ENCODE results near the gene FNDC11. TPM values are rescaled to one million over a fixed set of nuclear protein-coding genes. Genes with fewer than 3 reads are reported as not detected.

The FNDC11 gene
- total RNA-seq, 4 donors from 2014 or later: not detected

DNA sequence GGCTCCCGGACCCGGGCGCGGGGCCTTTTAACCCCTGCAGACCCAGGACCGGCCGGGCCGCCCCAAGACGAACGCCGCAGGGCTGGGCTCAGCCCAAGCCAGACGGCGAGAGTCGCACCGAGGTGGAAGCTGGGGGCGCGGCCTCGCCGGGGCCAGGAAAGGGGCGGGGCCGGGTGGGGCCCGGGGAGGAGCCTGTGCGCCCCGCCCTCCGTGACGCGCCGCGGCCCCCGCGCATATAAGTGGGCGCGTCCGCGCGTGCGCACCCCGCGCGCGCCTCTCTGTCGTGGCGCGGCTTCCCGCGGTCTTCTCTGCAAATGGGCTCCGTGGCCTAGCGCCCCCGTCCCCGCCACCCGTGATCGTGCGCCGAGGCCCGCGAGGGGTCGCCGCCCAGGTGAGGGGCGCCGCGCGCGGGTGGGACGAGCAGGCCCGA lies 33.4 kb upstream of the FNDC11 start, which contains the start of gene PPDPF:
Gene PPDPF (plus strand): TSS at position 262 of the 430 bp plus-strand sequence. CDS start 544 bp downstream, outside the sequence.
- in situ Hi-C loops (cut with MboI; ENCODE audit: low pct_ligation_motif_present in 1 of 4, low pct_unique_long_range_greater_than_20kb in 1 of 4, low sequenced_read_pairs in 3 of 4) (no loop called here), intact Hi-C loops (cut with DNase I; ENCODE audit: low total_unique reads) (no loop called here)
- H3K4me3 ChIP-seq: peak within 1 kb of the TSS; percentile 76 to 100 (median 86)
- no peaks in the 10 kb centered on the region for H3K27me3 ChIP-seq
- no peaks in the 10 kb centered on the region for H3K9me3 ChIP-seq
- H3K27ac ChIP-seq: peak within 1 kb of the TSS; percentile 95 to 99 (median 96)
- peak; percentile 89 for DNase-seq
- WGBS, 2 donors (ENCODE audit: low coverage in 1 of 2): 2% methylated on average over 9 of the region's 64 CpGs; no CpG with 5 or more reads in 1 of the 2 donors
- H3K4me1 ChIP-seq: peaks cover 9 to 31% (median 19%) of the 10 kb centered on the region in 4 donors
- peak; percentile 91 to 99 (median 99) for TF ChIP-seq POLR2AphosphoS5 (IDR thresholded peaks at IDR 0.05)
- TF ChIP-seq POLR2A (IDR thresholded peaks at IDR 0.05): peak; percentile 89
- TF ChIP-seq EP300 (IDR thresholded peaks at IDR 0.05; ENCODE audit: low read depth): no peak
- TF ChIP-seq, protein P1, sequence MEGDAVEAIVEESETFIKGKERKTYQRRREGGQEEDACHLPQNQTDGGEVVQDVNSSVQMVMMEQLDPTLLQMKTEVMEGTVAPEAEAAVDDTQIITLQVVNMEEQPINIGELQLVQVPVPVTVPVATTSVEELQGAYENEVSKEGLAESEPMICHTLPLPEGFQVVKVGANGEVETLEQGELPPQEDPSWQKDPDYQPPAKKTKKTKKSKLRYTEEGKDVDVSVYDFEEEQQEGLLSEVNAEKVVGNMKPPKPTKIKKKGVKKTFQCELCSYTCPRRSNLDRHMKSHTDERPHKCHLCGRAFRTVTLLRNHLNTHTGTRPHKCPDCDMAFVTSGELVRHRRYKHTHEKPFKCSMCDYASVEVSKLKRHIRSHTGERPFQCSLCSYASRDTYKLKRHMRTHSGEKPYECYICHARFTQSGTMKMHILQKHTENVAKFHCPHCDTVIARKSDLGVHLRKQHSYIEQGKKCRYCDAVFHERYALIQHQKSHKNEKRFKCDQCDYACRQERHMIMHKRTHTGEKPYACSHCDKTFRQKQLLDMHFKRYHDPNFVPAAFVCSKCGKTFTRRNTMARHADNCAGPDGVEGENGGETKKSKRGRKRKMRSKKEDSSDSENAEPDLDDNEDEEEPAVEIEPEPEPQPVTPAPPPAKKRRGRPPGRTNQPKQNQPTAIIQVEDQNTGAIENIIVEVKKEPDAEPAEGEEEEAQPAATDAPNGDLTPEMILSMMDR (IDR thresholded peaks at IDR 0.05): no peak
- H3K36me3 ChIP-seq: no peaks in the 10 kb centered on the region

DNA sequence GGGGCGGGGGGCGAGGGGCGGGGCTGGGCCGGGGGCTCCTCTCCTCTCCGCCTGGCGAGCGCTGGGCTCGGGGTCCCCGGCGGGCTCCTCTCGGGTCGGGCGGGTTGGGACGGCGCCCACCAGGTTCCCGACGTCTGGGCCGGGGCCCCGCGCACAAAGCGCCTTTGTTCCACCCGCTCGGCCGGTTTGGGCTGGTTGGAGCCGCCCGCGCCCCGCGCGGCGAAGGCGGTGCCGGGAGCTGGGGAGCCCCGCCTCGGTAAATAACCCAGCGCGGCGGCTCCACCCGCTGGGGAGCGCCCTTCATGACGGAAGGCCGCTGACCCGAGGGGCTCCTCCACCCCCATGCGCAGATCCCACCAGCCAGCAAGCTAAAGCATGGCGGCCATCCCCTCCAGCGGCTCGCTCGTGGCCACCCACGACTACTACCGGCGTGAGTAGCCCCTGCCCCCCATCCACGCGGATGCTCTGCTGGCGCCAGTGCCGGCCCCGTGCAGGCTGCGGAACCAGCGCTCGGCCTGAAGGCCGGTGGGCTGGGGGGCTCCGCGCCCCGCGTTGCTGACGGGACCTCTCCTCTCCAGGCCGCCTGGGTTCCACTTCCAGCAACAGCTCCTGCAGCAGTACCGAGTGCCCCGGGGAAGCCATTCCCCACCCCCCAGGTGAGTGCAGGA lies 32.9 kb upstream of the FNDC11 start:
- DNase-seq: peak; percentile 89
- TF ChIP-seq POLR2AphosphoS5 (IDR thresholded peaks at IDR 0.05): peak in 1 of 3 donors; percentile 12
- TF ChIP-seq POLR2A (IDR thresholded peaks at IDR 0.05): no peak
- TF ChIP-seq, protein P1 (IDR thresholded peaks at IDR 0.05): no peak
- peak; percentile 70 for TF ChIP-seq EP300 (IDR thresholded peaks at IDR 0.05; ENCODE audit: low read depth)
- H3K9me3 ChIP-seq: no peaks in the 10 kb centered on the region
- H3K27ac ChIP-seq: peak overlapping the region; percentile 95 to 99 (median 96)
- H3K36me3 ChIP-seq: no peaks in the 10 kb centered on the region
- intact Hi-C loops (cut with DNase I; ENCODE audit: low total_unique reads) (no loop called here), in situ Hi-C loops (cut with MboI; ENCODE audit: low pct_ligation_motif_present in 1 of 4, low pct_unique_long_range_greater_than_20kb in 1 of 4, low sequenced_read_pairs in 3 of 4) (no loop called here)
- peak overlapping the region; percentile 76 to 100 (median 84) for H3K4me3 ChIP-seq
- WGBS, 2 donors (ENCODE audit: low coverage in 1 of 2): 4% methylated on average over 24 of the region's 68 CpGs; no CpG with 5 or more reads in 1 of the 2 donors
- H3K27me3 ChIP-seq: no peaks in the 10 kb centered on the region
- H3K4me1 ChIP-seq: peaks cover 9 to 31% (median 21%) of the 10 kb centered on the region in 4 donors

DNA sequence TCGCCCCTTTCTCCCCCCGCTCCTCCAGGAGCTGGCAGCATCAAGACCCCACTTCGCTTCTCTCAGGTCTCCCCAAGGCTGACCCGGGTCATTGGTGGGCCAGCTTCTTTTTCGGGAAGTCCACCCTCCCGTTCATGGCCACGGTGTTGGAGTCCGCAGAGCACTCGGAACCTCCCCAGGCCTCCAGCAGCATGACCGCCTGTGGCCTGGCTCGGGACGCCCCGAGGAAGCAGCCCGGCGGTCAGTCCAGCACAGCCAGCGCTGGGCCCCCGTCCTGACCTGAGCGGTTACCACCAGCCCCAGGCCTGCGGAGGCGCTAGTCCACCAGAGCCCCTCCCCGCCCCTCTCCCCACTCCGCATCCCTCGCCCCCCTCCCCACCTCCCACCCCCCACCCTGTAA lies 32.4 kb upstream of the FNDC11 start:
- H3K36me3 ChIP-seq: no peaks in the 10 kb centered on the region
- H3K27ac ChIP-seq: peak overlapping the region; percentile 95 to 99 (median 96)
- in situ Hi-C loops (cut with MboI; ENCODE audit: low pct_ligation_motif_present in 1 of 4, low pct_unique_long_range_greater_than_20kb in 1 of 4, low sequenced_read_pairs in 3 of 4) (no loop called here), intact Hi-C loops (cut with DNase I; ENCODE audit: low total_unique reads) (no loop called here)
- TF ChIP-seq POLR2A (IDR thresholded peaks at IDR 0.05): no peak
- TF ChIP-seq EP300 (IDR thresholded peaks at IDR 0.05; ENCODE audit: low read depth): no peak
- no peak for TF ChIP-seq POLR2AphosphoS5 (IDR thresholded peaks at IDR 0.05)
- H3K27me3 ChIP-seq: no peaks in the 10 kb centered on the region
- H3K4me1 ChIP-seq: peaks cover 9 to 32% (median 23%) of the 10 kb centered on the region in 4 donors
- no peak for DNase-seq
- 41% methylated on average over 13 of the region's 23 CpGs; no CpG with 5 or more reads in 1 of the 2 donors for WGBS, 2 donors (ENCODE audit: low coverage in 1 of 2)
- H3K9me3 ChIP-seq: no peaks in the 10 kb centered on the region
- peak overlapping the region; percentile 76 to 100 (median 84) for H3K4me3 ChIP-seq

DNA sequence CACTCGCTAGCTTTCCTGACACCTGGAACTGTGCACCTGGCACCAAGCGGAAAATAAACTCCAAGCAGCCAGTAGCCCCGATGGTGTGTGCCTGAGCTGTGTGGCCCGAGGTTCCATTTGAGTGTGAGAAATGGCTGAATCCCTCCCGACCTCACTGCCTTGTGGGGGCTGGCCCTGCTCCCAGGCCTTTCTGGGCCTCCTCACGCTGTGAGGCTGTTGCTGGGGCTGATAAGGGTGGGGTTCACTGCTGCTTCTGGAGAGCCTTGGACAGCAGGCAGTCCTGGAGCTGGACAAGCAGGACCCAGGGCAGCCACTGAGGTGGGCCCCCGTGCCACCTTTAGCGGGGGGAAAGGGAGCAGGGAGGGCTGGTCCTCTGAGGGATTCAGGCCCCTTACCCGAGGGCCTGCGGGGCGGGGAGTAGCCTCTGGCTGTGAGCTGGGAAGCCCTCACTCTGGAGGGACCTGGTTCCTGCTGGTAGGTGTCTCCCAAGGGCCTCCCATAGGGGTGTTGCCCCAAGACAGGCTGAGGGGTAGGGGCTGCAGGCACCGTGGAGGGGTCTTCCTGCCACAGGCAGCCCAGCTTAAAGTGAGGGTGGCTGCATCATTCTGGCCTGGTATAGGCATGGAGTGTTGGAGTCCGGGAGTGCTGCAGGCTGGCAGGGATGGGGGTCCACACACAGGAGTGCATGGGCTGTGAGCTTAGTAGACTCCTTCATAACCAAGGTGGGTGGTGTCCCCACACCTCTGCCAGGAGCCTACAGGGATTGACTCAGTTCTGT lies 31.7 kb upstream of the FNDC11 start:
- no peak for TF ChIP-seq POLR2A (IDR thresholded peaks at IDR 0.05)
- TF ChIP-seq, protein P1 (IDR thresholded peaks at IDR 0.05): no peak
- no peak for TF ChIP-seq EP300 (IDR thresholded peaks at IDR 0.05; ENCODE audit: low read depth)
- TF ChIP-seq POLR2AphosphoS5 (IDR thresholded peaks at IDR 0.05): no peak
- in situ Hi-C loops (cut with MboI; ENCODE audit: low pct_ligation_motif_present in 1 of 4, low pct_unique_long_range_greater_than_20kb in 1 of 4, low sequenced_read_pairs in 3 of 4): no loop called here
- Histone ChIP-seq H3K4me3 (peak overlapping the region in 3 of 4 donors; percentile 76 to 100 (median 83)), H3K9me3 (no peaks in the 10 kb centered on the region), H3K4me1 (peaks cover 9 to 32% (median 23%) of the 10 kb centered on the region in 4 donors), H3K36me3 (no peaks in the 10 kb centered on the region), H3K27me3 (no peaks in the 10 kb centered on the region), H3K27ac (peak overlapping the region in 3 of 4 donors; percentile 11 to 99 (median 95))
- intact Hi-C loops (cut with DNase I; ENCODE audit: low total_unique reads): no loop called here
- WGBS, 2 donors (ENCODE audit: low coverage in 1 of 2): 68% methylated on average over 11 of the region's 13 CpGs; no CpG with 5 or more reads in 1 of the 2 donors
- no peak for DNase-seq

All from transverse colon (tissue), 4 donors.